ENCODE data around the gene STXBP3.

Gene STXBP3

GRCh38 chr1:108847494-108847893 is 101.0 kb downstream of the STXBP3 start:
- DNase-seq = no peak

- DNase-seq = no peak
Observed at GRCh38 chr1:108848806-108849205, 102.3 kb downstream of the STXBP3 start.

DNA sequence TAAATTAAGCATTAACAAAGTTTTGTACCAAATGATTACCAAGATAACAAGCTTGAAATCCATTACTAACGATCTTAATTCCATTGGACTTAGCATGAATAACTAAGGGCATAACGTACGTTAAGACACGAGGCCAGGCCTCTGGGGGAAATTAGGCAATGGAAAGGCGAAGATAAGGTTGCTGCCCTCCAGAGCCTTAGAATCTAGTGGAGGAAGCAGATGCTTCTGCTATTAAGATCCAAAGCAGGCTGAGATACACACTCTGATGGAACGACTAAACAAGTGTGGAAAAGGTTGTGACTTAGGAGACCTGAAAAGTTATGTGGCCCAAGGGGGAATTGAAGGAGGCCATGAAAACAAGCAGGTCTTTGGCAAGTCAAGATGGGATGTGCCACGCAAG is 104.5 kb downstream of the STXBP3 start:
- no peak for DNase-seq

- DNase-seq = no peak
Observed at GRCh38 chr1:108851567-108851966, 105.1 kb downstream of the STXBP3 start.

GRCh38 chr1:108852221-108852975 is 105.9 kb downstream of the STXBP3 start:
- DNase-seq = no peak

DNA sequence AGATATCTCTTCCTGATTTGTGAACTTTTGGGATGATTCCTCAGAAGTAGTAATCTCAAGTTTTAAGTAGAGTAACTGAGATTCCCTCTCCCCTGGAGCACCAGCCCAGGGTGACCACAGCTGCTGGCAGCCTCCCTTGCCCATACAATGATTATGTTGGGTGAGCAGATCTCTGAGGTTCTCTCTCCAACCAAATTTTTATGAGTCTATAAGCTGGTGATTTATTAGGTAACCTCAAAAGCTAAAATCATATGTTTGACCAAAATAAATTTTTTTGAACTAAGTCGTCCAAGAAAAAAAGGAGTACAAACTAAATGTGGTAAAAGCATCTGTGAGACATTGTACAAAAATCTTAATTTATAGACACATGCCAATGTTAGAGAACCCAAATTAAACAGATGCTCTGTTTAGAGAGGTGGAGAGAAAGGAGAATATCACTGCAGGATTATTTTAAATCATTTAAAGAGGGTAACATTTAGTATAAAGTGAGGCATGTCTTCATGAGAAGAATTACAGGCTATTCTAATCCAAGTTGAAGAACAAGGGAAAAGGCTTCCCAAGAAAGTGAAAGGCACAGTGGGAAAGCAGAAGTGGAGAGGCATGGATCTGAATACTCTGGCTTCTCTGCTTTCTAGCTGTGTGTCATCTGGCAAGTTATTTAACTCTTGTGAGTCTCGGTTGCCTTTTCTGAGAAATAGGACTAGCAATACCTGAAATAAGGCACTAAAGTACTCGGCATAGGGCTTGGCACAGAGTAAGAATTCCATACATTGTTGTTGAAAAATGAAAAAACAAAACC is 107.9 kb downstream of the STXBP3 start:
- DNase-seq = no peak

DNA sequence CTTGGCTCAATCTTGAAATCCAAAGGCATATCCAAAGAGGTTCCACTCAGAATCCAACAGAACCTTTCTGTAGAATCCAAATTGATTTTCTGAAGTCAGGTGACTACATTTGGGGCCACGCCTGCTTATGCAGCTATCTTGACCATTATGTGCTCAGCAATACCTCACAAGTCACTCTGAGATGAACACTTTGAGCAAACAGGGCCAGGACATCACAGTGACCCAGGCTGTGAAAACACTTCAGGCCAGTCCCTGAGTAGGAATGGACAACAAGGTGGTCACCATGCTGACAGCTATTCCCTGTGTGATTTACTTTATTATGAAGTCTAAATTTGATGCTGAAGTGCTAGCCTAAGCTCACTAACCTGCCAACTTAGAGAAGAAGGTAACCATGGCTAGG is 110.5 kb downstream of the STXBP3 start, which contains the start of gene AKNAD1:
TSS of gene AKNAD1 (minus strand) at position 101 of the 400 bp plus-strand sequence. CDS start 4,430 bp downstream, outside the sequence.
- DNase-seq = no peak

DNA sequence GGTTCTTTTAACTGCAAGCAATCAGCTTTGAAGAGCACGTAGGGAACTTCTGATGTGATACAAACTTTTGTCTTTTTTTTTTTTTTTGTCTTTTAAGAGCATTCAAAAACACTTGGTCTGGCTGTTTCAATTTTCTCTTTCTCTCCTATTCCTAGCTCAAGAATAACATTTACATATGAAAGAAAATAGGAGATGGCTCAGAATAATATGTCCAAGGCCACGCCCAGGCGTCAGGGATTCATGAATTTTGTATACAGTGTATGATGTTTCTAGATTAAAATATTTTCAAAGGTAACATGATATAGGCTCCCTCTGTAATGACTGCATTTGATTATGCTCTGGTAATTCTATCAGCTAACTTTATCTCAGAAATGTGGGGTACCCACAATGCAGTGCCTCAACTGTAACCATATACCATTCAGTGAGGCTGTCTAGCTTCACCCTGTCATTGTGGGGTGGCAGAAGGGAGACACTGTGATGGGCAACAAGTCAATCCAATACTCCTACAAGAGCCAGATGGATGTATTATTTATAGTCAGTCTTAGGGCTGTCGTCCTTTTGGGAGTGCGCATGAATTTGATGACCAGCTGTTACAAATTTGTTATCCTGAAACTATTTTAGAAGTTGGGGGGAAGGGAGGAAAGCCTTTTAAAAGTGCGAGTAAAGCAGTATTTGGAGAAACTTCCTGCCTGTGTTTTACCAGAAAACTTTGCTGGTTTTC is 111.9 kb downstream of the STXBP3 start:
- no peak for DNase-seq
